K562 (cell line): Measurements from ENCODE around the gene WDR91. TPM values are rescaled to one million over a fixed set of nuclear protein-coding genes. Genes with fewer than 3 reads are reported as not detected.
A peak's percentile ranks its signal among the peaks of the same experiment; 100 is the strongest.

Experiments
- ARID1B ChIP-seq: fragments of 450-650 bp; IDR thresholded peaks from 2 replicates; pipeline ENCODE4 v1.6.1; 2016; ENCODE audit warnings: antibody characterized with exemption, mild to moderate bottlenecking, inconsistent platforms
- ATF3 ChIP-seq, 2 experiments: fragments of 450-650 bp in 1 of 2; sonication (generic) in 1 of 2; formaldehyde crosslinking in 1 of 2; IDR thresholded peaks in 1 of 2; conservative IDR thresholded peaks in 1 of 2; 2 replicates each; pipeline versions ENCODE4 v1.6.1 to v1.8.1; 2016 to 2023; ENCODE audit warnings: mild to moderate bottlenecking in 2 of 2, moderate library complexity in 2 of 2, inconsistent platforms in 1 of 2, missing genetic modification reagents in 1 of 2
- BRF1 ChIP-seq: IDR thresholded peaks from 3 replicates; pipeline ENCODE4 v1.6.1; 2011; ENCODE audit warnings: borderline replicate concordance, mild to moderate bottlenecking; ENCODE audit not compliant: insufficient read length; ENCODE audit errors: extremely low read depth
- CBX5 ChIP-seq: IDR thresholded peaks from 2 replicates; pipeline ENCODE4 v1.6.1; 2014; ENCODE audit warnings: low read depth, borderline replicate concordance
- GABPA ChIP-seq: fragments of 200-800 bp; sonication (Bioruptor generic); conservative IDR thresholded peaks from 2 replicates; pipeline ENCODE4 v1.6.1; 2016; ENCODE audit warnings: low read depth, missing genetic modification characterization, missing compliant biosample characterization
- HMG20A ChIP-seq: fragments of 450-650 bp; formaldehyde crosslinking; conservative IDR thresholded peaks from 2 replicates; pipeline ENCODE4 v1.4.0; 2020; ENCODE audit warnings: mild to moderate bottlenecking, mixed read lengths
- HSF4 ChIP-seq: fragments of 250-450 bp; sonication (Bioruptor Pico); IDR thresholded peaks from 2 replicates; pipeline ENCODE4 v2.1.2; 2022; ENCODE audit warnings: mild to moderate bottlenecking, moderate library complexity, borderline replicate concordance
- KLF13 ChIP-seq: fragments of 450-650 bp; IDR thresholded peaks from 2 replicates; pipeline ENCODE4 v1.6.1; 2016; ENCODE audit warnings: missing genetic modification characterization, low read depth, mild to moderate bottlenecking, missing compliant biosample characterization, moderate library complexity, borderline replicate concordance
- MAX ChIP-seq: sonication (generic); formaldehyde crosslinking; IDR thresholded peaks from 2 replicates; pipeline ENCODE4 v1.9.0; 2022; ENCODE audit warnings: mild to moderate bottlenecking, missing genetic modification reagents
- MEIS2 ChIP-seq: fragments of 450-650 bp; IDR thresholded peaks from 2 replicates; pipeline ENCODE4 v1.6.1; 2014; ENCODE audit warnings: mild to moderate bottlenecking; ENCODE audit not compliant: partially characterized antibody
- NEUROD1 ChIP-seq: fragments of 150-350 bp; IDR thresholded peaks from 2 replicates; pipeline ENCODE4 v1.6.1; 2014; ENCODE audit warnings: borderline replicate concordance, low read length, low read depth; ENCODE audit not compliant: partially characterized antibody
- NUFIP1 ChIP-seq: fragments of 450-650 bp; IDR thresholded peaks from 2 replicates; pipeline ENCODE4 v1.6.1; 2018; ENCODE audit not compliant: partially characterized antibody
- SIRT6 ChIP-seq: IDR thresholded peaks from one replicate; pipeline ENCODE4 v1.6.1; 2012; ENCODE audit warnings: low read depth, mild to moderate bottlenecking, control low read depth, inconsistent platforms, low read length, moderate library complexity
- SMARCA4 ChIP-seq: fragments of 450-650 bp; IDR thresholded peaks from 2 replicates; pipeline ENCODE4 v1.6.1; 2016
- TCF3 ChIP-seq: sonication (generic); formaldehyde crosslinking; IDR thresholded peaks from 2 replicates; pipeline ENCODE4 v1.4.0; 2020; ENCODE audit warnings: mild to moderate bottlenecking, missing genetic modification reagents
- TCF7L2 ChIP-seq: fragments of 150-350 bp; IDR thresholded peaks from 2 replicates; pipeline ENCODE4 v1.6.1; 2016; ENCODE audit warnings: low read depth, mild to moderate bottlenecking, low read length, moderate library complexity
- XRCC3 ChIP-seq: fragments of 450-650 bp; IDR thresholded peaks from 2 replicates; pipeline ENCODE4 v1.6.1; 2017; ENCODE audit warnings: mild to moderate bottlenecking, moderate library complexity
- ZBTB2 ChIP-seq: fragments of 450-650 bp; IDR thresholded peaks from 2 replicates; pipeline ENCODE4 v1.6.1; 2016; ENCODE audit warnings: antibody characterized with exemption
- ZFP1 ChIP-seq: fragments of 450-650 bp; formaldehyde crosslinking; IDR thresholded peaks from 2 replicates; pipeline ENCODE4 v1.4.0; 2020; ENCODE audit warnings: mild to moderate bottlenecking, mixed read lengths
- ZNF217 ChIP-seq: sonication (generic); formaldehyde crosslinking; IDR thresholded peaks from 2 replicates; pipeline ENCODE4 v1.8.0; 2022; ENCODE audit warnings: mild to moderate bottlenecking, missing genetic modification reagents
- ZNF263 ChIP-seq: sonication (generic); formaldehyde crosslinking; IDR thresholded peaks from 2 replicates; pipeline ENCODE4 v1.8.0; 2022; ENCODE audit warnings: mild to moderate bottlenecking, missing genetic modification reagents, borderline replicate concordance
- ZNF274 ChIP-seq: IDR thresholded peaks from 2 replicates; pipeline ENCODE4 v1.6.1; 2011; ENCODE audit warnings: low read depth, mild to moderate bottlenecking, low read length, moderate library complexity, borderline replicate concordance
- ZNF445 ChIP-seq: fragments of 250-450 bp; sonication (Bioruptor Pico); IDR thresholded peaks from 2 replicates; pipeline ENCODE4 v1.4.0; 2020; ENCODE audit warnings: low read depth, mild to moderate bottlenecking, moderate library complexity
- ZNF449 ChIP-seq: fragments of 250-450 bp; sonication (Bioruptor Pico); IDR thresholded peaks from 2 replicates; pipeline ENCODE4 v1.8.0; 2022; ENCODE audit warnings: moderate library complexity, mild to moderate bottlenecking, inconsistent platforms
- ZNF764 ChIP-seq: fragments of 250-450 bp; sonication (Bioruptor Pico); IDR thresholded peaks from 2 replicates; pipeline ENCODE4 v1.4.0; 2020; ENCODE audit warnings: low read depth, mild to moderate bottlenecking, moderate library complexity
- polyA plus RNA-seq, 8 experiments: library from polyadenylated mRNA; depleted of rRNA in 4 of 8; stranded (reverse) in 5 of 8; unstranded in 3 of 8; fragments of >200 nt; fragmentation: Nextera tagmentation in 2 of 8; fragmentation: Illumina TruSeq in 1 of 8; extraction: Ambion mirVana in 2 of 8; extraction: Trizol in 1 of 8; gene quantifications; 2 replicates each; pipeline versions ENCODE4 v1.2.1 to v1.2.3, GENCODE V29; 2011 to 2014; ENCODE audit warnings: inconsistent platforms in 1 of 8, missing spikeins in 1 of 8
- total RNA-seq, 7 experiments: library from RNA; depleted of rRNA in 6 of 7; stranded (reverse); fragments of >200 nt in 6 of 7; fragmentation: Illumina TruSeq in 2 of 7; extraction: Trizol in 2 of 7; gene quantifications; 2 replicates each; pipeline versions ENCODE4 v1.2.1 to v1.2.3, GENCODE V29; 2011 to 2021; ENCODE audit warnings: low replicate concordance in 1 of 7

Gene WDR91
- total and polyA plus RNA-seq, 9 of the 15 experiments (the other 6 are each of a cell fraction or from before 2014, with no cell fraction given), result 1.9 to 18.2 (median 9.8) TPM

- no peak; the same call in 1 of the 2 replicates for TF ChIP-seq ZBTB2
- TF ChIP-seq MEIS2, result no peak
- no peak for TF ChIP-seq ZNF217 (CRISPR knock-in tag)
- TF ChIP-seq TCF7L2, result no peak
- no peak for TF ChIP-seq ZNF449 (CRISPR knock-in tag)
- TF ChIP-seq ZFP1 (CRISPR knock-in tag), result no peak
- TF ChIP-seq GABPA (tag), result peak; percentile 60; the same call in 1 of the 2 replicates
- TF ChIP-seq SMARCA4, result no peak
- no peak for TF ChIP-seq ATF3 (IDR thresholded peaks at IDR 0.05)
- TF ChIP-seq ATF3 (CRISPR knock-in tag; conservative IDR thresholded peaks at IDR 0.05), result no peak
- TF ChIP-seq ZNF263 (CRISPR knock-in tag), result no peak; the same call in 1 of the 2 replicates
- TF ChIP-seq MAX (CRISPR knock-in tag), result peak; percentile 75
- TF ChIP-seq ZNF274, result no peak
- TF ChIP-seq NUFIP1, result no peak
- TF ChIP-seq CBX5, result 0 out of 2 replicates have a peak, but pooled peaks have one; percentile 44
- TF ChIP-seq KLF13 (tag), result 0 out of 2 replicates have a peak, but pooled peaks have one; percentile 54
- no peak for TF ChIP-seq HMG20A
- TF ChIP-seq ARID1B, result no peak
- no peak for TF ChIP-seq HSF4
- TF ChIP-seq TCF3, result 0 out of 2 replicates have a peak, but pooled peaks have one; percentile 17
- no peak for TF ChIP-seq BRF1
- no peak for TF ChIP-seq ZNF764
- no peak for TF ChIP-seq SIRT6
- peak; percentile 12 for TF ChIP-seq NEUROD1
- TF ChIP-seq ZNF445 (CRISPR knock-in tag), result no peak
- TF ChIP-seq XRCC3, result no peak
These were observed at the start of gene WDR91 (continued) for GRCh38 chr7:135211179-135211945.
